DND-41 (cell line): ENCODE results near the gene KCND1.

Source experiments
- ATAC-seq: fragments of 200-7000 bp; cut with Tn5 transposase; 3 replicates; pipeline ENCODE4 v1.9.1; 2021; ENCODE audit warnings: low read depth; ENCODE audit not compliant: insufficient read depth
- DNase-seq: peaks from one replicate; pipeline ENCODE4 v3.0.0-alpha.2; 2020
- H2AFZ ChIP-seq: 2 replicates; pipeline ENCODE4 v1.6.0; 2012; ENCODE audit warnings: low read depth, low read length
- H3K27ac ChIP-seq: 2 replicates; pipeline ENCODE4 v1.5.1; 2012; ENCODE audit warnings: low read length, inconsistent platforms
- H3K27me3 ChIP-seq: fragments of 200-600 bp; sonication (generic); 2 replicates; pipeline ENCODE4 v1.6.0; 2012; ENCODE audit warnings: low read length, mild to moderate bottlenecking, inconsistent platforms; ENCODE audit not compliant: insufficient read depth, poor library complexity
- H3K36me3 ChIP-seq: 2 replicates; pipeline ENCODE4 v1.5.1; 2012; ENCODE audit warnings: low read length, inconsistent platforms; ENCODE audit not compliant: insufficient read depth
- H3K4me1 ChIP-seq: 2 replicates; pipeline ENCODE4 v1.5.1; 2012; ENCODE audit warnings: mild to moderate bottlenecking, low read length; ENCODE audit not compliant: insufficient read depth
- H3K4me2 ChIP-seq: 2 replicates; pipeline ENCODE4 v1.6.0; 2012; ENCODE audit warnings: mild to moderate bottlenecking, moderate library complexity, low read length, inconsistent platforms; ENCODE audit not compliant: insufficient read depth
- H3K4me3 ChIP-seq, 2 experiments: fragments of 200-600 bp in 1 of 2; shearing (Covaris generic) in 1 of 2; 2 replicates each; pipeline ENCODE4 v1.5.1; 2012 to 2016; ENCODE audit warnings: inconsistent platforms in 2 of 2, low read length in 2 of 2, mild to moderate bottlenecking in 2 of 2, low read depth in 1 of 2, moderate library complexity in 1 of 2
- H3K79me2 ChIP-seq: 2 replicates; pipeline ENCODE4 v1.6.0; 2012; ENCODE audit warnings: low read length, inconsistent platforms; ENCODE audit not compliant: insufficient read depth
- H3K9ac ChIP-seq: 2 replicates; pipeline ENCODE4 v1.6.0; 2012; ENCODE audit warnings: low read depth, mild to moderate bottlenecking, inconsistent platforms, low read length, moderate library complexity
- H3K9me3 ChIP-seq: 2 replicates; pipeline ENCODE4 v1.5.1; 2012; ENCODE audit warnings: low read length, moderate library complexity, mild to moderate bottlenecking, inconsistent platforms; ENCODE audit not compliant: insufficient read depth, severe bottlenecking
- H4K20me1 ChIP-seq: 2 replicates; pipeline ENCODE4 v1.6.0; 2012; ENCODE audit warnings: low read length; ENCODE audit not compliant: insufficient read depth
- CTCF ChIP-seq: IDR thresholded peaks from 2 replicates; pipeline ENCODE4 v1.5.1; 2012; ENCODE audit warnings: borderline replicate concordance, low read length, moderate library complexity, mild to moderate bottlenecking; ENCODE audit not compliant: poor library complexity, severe bottlenecking; ENCODE audit errors: extremely low read depth
- EZH2 ChIP-seq: IDR thresholded peaks from 3 replicates; pipeline ENCODE4 v1.6.1; 2012; ENCODE audit warnings: borderline replicate concordance, low read depth, mild to moderate bottlenecking, moderate library complexity, low read length, inconsistent platforms; ENCODE audit not compliant: severe bottlenecking

KCND1 gene

GRCh38 chrX:48948589-48948988 is 23.1 kb downstream of the KCND1 start:
- Histone ChIP-seq H3K9ac (no peak overlapping the region), H3K79me2 (peaks cover 68% of the 10 kb centered on the region), H3K27ac (no peak overlapping the region), H4K20me1 (peaks cover 27% of the 10 kb centered on the region), H3K36me3 (peaks cover 16% of the 10 kb centered on the region), H3K27me3 (no peaks in the 10 kb centered on the region), H3K4me1 (peaks cover 10% of the 10 kb centered on the region; the same call in 1 of the 2 replicates), H2AFZ (no peak overlapping the region), H3K4me3 (no peak overlapping the region), H3K9me3 (no peaks in the 10 kb centered on the region), H3K4me2 (no peak overlapping the region)
- no peak for DNase-seq
- TF ChIP-seq EZH2 (no peak), CTCF (no peak)
- ATAC-seq = no peak

- H2AFZ ChIP-seq = no peak overlapping the region
- no peaks in the 10 kb centered on the region for H3K9me3 ChIP-seq
- H3K4me3 ChIP-seq = no peak overlapping the region
- H3K4me1 ChIP-seq = peaks cover 5% of the 10 kb centered on the region
- H3K36me3 ChIP-seq = peaks cover 39% of the 10 kb centered on the region
- DNase-seq = peak; percentile 42
- TF ChIP-seq CTCF = peak; percentile 74
- TF ChIP-seq EZH2 = no peak
- peaks cover 63% of the 10 kb centered on the region for H3K79me2 ChIP-seq
- no peak overlapping the region for H3K9ac ChIP-seq
- H3K4me2 ChIP-seq = no peak overlapping the region
- no peaks in the 10 kb centered on the region for H3K27me3 ChIP-seq
- H3K27ac ChIP-seq = no peak overlapping the region
- ATAC-seq = peak; percentile 84
- peaks cover 44% of the 10 kb centered on the region for H4K20me1 ChIP-seq
Observed at GRCh38 chrX:48945517-48946348, 25.9 kb downstream of the KCND1 start.

- peaks cover 73% of the 10 kb centered on the region for H3K79me2 ChIP-seq
- H3K9me3 ChIP-seq = no peaks in the 10 kb centered on the region
- no peak overlapping the region for H3K9ac ChIP-seq
- H3K4me1 ChIP-seq = peaks cover 33% of the 10 kb centered on the region
- no peak overlapping the region for H2AFZ ChIP-seq
- H3K27ac ChIP-seq = no peak overlapping the region
- DNase-seq (no peak), ATAC-seq (no peak)
- TF ChIP-seq EZH2 (no peak), CTCF (no peak)
- H3K4me2 ChIP-seq = no peak overlapping the region
- no peak overlapping the region for H3K4me3 ChIP-seq
- H4K20me1 ChIP-seq = peaks cover 69% of the 10 kb centered on the region
- H3K27me3 ChIP-seq = no peaks in the 10 kb centered on the region
- H3K36me3 ChIP-seq = peaks cover 47% of the 10 kb centered on the region
Observed at GRCh38 chrX:48942895-48943294, 28.7 kb downstream of the KCND1 start.
